Renal cortex interstitium (tissue), 11 donors: ENCODE data around the gene REC114. TPM values are rescaled to one million over a fixed set of nuclear protein-coding genes. Genes with fewer than 3 reads are reported as not detected.
"Not testable (repeated sequence)": the region's sequence is repeated elsewhere in the genome, so short reads cannot be mapped to it uniquely, and the experiment has no call there.

ENCODE experiments used
- DNase-seq, 11 donors: peaks; one replicate each; pipeline ENCODE4 v3.0.0-alpha.2; 2013; ENCODE audit warnings: low read depth in 9 of 11, low spot score in 4 of 11; ENCODE audit errors: extremely low read depth in 1 of 11
- polyA plus RNA-seq, 3 donors: library from polyadenylated mRNA; unstranded; fragments of 120-200 nt; gene quantifications; one replicate each; pipeline ENCODE4 v1.2.1, GENCODE V29; 2013; ENCODE audit not compliant: insufficient read length in 3 of 3

The REC114 gene
- polyA plus RNA-seq, 3 donors, result 0.30 TPM; not detected in 2

DNA sequence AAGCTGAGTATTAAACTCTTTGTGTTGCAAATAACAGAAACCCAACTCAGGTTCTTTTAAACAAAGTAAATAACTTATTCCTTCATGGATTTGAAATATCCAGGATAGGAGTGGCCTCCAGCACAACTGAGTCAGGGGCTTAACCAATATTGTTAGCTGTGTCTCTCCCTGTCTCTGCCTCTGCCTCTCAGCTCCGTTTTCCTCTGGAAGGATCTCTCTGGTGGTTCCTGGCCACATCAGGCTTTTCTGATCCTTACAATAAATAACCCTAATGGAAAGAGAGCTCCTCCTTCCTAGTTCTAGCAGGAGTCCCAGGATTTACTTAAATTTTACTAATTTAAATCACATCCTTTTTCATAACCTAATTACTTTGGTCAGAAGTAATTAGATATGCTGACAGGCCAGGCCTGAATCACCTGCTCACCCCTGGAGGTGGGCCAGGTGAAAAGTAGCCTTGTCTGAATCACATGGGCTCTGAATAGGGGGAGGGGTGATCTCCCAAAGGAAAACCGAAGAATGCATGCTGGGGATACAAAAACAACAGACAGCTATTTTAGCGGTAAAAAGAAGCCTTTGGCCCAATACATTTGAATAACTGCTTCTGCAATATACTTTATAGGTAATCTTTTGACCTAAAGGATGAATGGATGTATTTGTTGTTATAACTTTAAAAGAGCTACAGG lies 75.4 kb downstream of the REC114 start:
- no peak for DNase-seq

DNA sequence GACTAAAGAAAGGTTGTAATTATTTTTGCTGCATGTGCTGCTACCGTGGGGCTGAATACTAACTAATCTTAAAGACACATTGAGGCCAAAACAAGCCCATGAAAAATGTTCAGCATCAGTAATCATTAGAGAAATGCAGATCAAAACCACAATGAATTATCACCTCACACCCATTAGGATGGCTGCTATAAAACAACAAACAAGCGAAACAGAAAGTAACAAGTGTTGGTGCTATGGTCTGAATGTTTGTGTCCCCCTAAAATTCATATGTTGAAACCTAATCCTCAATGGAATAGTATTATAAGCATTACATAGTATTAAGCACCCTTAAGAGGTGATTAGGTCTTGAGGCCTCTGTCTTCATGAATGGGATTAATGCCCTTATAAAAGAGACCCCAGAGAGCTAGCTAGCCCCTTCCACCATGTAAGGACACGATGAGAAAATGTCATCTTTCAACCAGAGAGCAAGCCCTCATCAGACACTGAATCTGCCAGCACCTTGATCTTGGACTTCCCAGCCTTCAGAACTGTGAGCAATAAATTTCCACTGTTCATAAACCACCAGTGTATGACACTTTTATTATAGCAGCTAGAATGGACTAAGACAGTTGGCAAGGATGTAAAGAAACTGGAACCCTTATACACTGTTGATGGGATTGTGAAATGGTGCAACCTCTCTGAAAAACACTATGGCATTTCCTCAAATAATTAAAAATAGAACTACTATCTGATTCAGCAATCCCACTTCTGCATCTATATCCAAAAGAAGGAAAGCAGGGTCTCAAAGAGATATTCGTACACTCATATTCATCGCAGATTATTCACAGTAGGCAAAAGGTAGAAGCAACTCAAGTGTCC lies 76.1 kb downstream of the REC114 start:
- DNase-seq, result no peak

DNA sequence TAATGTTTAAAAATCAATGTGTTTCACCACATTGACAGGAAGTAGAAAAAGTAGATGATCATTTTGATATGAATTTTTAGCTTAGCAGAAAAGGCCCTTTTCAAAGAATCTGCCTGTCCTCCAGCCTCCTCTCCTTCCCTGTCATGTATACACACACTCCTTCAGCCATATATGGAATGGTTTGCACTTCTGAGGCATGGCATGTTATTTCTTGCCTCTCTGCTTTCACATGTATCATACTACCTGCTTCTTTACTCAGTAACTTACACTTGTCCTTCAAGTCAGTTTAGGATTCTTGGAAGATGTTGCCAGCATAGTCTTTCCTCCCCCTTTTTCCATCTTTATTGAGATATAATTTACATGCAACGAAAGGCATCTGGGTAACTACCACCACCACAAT lies 79.0 kb downstream of the REC114 start:
- no peak for DNase-seq

DNA sequence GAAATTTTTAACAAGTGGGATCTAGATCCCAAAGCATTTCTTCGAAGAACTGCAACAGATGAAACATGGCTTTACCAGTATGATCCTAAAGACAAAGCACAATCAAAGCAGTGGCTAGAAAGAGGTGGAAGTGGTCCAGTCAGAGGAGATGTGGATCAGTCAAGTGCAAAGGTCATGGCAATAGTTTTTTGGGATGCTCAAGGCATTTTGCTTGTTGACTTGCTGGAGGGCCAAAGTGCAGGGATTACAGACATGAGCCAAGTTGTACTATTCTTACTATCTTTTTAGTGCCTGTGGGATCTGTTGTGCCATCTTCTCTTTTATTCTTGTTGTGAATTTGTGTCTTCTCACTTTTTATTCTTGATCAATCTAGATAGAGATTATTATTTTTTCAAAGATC lies 82.0 kb downstream of the REC114 start:
- no peak for DNase-seq

- DNase-seq, result no peak
These were observed 84.6 kb downstream of the REC114 start for GRCh38 chr15:73527598-73527997.

GRCh38 chr15:73530649-73531048 lies 87.7 kb downstream of the REC114 start:
- no peak for DNase-seq

GRCh38 chr15:73538123-73538522 lies 95.2 kb downstream of the REC114 start:
- DNase-seq, result no peak

- DNase-seq, result no peak
These were observed 95.7 kb downstream of the REC114 start for GRCh38 chr15:73538563-73539211.

DNA sequence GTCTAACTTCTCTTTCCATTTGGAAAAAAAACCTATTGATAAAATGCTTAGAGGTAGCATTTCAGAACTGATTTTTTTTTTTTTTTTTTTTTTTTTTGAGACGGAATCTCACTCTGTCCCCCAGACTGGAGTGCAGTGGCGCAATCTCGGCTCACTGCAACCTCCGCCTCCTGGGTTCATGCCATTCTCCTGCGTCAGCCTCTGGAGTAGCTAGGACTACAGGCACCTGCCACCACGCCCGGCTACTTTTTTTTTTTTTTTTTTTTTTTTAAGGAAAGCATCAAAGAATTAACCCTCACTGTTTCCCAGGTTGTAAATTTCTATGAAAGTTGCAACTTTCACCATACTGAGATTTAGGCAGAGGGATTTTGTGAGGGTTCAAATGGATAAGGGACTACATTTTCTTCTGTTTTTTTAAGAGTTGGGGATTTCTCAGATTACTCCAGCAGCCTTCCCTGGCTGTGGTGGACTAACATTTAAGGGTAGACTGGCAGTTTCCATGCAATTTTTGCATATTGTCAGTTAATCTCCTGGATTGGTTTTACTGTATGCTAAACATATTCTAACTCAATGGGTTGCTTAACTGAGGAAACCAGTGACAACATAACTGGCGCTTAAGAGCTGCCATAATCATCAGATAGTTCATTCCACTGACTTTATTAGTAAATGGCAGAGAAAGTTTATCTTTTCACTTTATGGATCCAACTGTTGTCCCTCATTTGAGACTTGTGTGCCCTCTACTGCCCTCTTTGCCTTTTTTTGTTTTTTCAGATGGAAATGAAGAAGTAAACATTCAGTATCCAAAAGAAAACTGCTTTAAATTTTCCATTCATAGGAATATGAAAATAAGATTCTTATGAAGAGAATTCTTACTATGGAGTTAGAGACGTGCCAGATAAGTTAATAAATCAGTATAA lies 96.5 kb downstream of the REC114 start:
- DNase-seq, result no peak

DNA sequence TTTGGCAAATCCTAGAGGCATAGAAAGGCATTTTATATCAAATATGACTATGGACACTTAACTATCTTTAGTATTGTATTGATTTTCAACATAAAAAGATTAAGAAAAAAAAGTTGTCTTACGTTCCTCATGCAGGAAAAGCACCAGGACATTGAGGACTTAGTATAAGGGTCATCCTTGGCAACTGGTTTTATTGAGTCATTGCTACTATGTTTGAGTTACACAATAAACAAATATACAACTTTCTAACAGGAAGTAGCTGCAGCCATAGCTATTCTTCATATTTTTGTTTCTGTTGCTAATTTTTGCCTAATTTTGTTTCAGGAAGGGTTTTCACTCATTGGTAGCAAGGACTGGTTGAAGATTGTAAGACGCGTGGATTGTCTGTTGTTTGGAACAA lies 97.2 kb downstream of the REC114 start:
- no peak for DNase-seq

DNA sequence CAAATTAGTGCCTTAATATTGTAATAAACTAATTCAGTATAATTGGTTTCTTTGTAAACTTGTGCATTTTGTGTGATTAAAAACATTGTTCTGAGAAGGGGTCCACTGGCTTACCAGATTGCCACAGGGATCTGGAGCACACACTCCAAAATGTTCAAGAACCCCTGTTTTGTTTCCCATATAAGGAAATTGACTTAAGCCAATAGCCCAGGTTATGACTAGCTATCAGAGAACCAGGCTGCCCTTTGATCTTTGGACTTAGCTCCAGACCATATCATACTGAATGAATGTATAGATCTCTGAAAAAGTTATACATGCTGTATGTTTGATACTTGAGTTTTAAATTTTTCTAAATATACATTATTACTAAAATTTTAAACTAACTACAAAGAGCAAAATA lies 98.5 kb downstream of the REC114 start:
- no peak for DNase-seq

- DNase-seq, result not testable (repeated sequence)
These were observed 106.0 kb downstream of the REC114 start for GRCh38 chr15:73548925-73549324.

DNA sequence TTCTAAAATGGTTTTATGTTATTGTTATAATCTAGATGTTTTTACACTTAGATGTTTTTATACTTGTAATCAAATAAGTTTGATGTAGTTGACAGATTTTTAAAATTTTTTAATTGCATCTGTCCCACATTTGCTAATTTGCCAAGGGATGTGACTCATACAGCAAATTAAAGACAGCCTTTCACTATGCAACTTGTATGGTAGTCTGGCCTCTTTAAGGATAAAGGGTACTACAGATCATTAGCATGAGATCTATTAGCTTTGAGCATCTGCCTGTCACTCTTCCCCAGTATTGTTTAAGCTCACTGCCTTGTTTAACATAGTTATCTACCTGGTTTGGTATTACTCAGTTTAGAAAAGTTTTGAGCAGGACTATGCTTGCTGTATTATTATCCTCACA lies 107.2 kb downstream of the REC114 start:
- no peak for DNase-seq

- no peak for DNase-seq
These were observed 112.1 kb downstream of the REC114 start for GRCh38 chr15:73555080-73555479.

GRCh38 chr15:73558529-73558928 lies 115.6 kb downstream of the REC114 start:
- DNase-seq, result no peak

GRCh38 chr15:73560501-73561117 lies 117.6 kb downstream of the REC114 start:
- DNase-seq, result peak; percentile 38 to 77 (median 64)

GRCh38 chr15:73564255-73564654 lies 121.3 kb downstream of the REC114 start:
- no peak for DNase-seq

- DNase-seq, result no peak
These were observed 124.1 kb downstream of the REC114 start for GRCh38 chr15:73567020-73567419.
